Keratinocyte (primary cell): ENCODE results near the gene PTGDR2.

Experiments
- CTCF ChIP-seq, 3 experiments: IDR thresholded peaks in 1 of 3; conservative IDR thresholded peaks in 1 of 3; optimal IDR thresholded peaks in 1 of 3; 2 replicates in 2 of 3; 3 replicates in 1 of 3; pipeline versions ENCODE3 to v1.5.1; 2011; ENCODE audit warnings: low read length in 3 of 3, mild to moderate bottlenecking in 3 of 3, moderate library complexity in 2 of 3, control low read depth in 1 of 3, inconsistent platforms in 1 of 3; ENCODE audit not compliant: insufficient read depth in 2 of 3; ENCODE audit errors: extremely low read depth in 1 of 3
- EZH2 ChIP-seq: IDR thresholded peaks from one replicate; pipeline ENCODE4 v1.6.1; 2012; ENCODE audit warnings: inconsistent platforms, mild to moderate bottlenecking, low read length, moderate library complexity

DNA sequence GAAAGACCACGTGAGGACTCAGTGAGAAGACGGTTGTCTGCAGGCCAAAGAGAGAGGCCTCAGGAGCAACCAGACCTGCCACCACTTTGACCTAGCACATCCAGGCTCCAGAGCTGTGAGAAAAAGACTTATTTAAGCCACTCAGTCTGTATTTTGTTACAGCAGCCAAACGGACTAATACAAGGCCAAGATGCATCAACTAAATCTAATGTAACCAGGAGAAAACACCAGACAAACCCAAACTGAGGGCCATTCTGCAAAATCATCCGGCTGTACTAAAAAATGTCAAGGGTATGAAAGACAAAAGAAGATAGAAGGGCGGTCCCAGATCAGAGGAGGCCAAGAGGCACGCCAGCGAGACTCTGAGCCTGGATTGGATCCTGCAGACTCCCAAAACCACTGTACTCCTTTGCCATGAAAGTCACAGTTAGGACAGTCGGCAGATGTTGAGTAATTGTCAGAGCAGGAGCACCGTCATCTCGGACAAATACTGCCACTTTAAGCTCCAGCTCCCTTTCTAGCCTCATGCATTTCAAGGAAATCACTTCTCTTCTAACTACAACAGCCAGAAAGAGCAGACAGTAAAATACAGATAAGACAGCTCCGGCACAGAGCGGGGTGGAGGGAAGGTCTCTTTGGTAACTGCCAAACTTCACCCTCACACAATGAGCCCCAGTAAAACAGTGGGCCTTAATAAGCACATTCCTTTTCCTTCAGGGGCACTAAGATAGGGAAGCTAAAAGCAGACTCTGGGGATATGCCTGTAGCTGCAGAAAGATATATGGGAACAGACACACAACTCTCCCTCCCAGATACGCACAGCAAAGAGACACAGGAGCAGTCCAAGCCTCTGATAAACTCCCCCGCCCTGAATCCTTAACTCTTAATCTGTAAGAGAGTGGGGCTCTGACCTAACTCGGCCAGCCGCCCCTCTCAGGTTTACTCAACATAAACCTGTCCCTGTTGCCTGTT, 8.1 kb upstream of the PTGDR2 start:
- TF ChIP-seq CTCF (optimal IDR thresholded peaks at IDR 0.05 in 1 of 3, IDR thresholded peaks at IDR 0.05 in 1 of 3, conservative IDR thresholded peaks at IDR 0.05 in 1 of 3; ENCODE audit: extremely low read depth in 1 of 3, insufficient read depth in 2 of 3, low read length in 3 of 3) (no peak), EZH2 (no peak)
